OCI-LY3 (cell line): ENCODE measurements around the gene AKIRIN2.

Experiments used
- H2AFZ ChIP-seq: fragments of 200-600, 300-600 bp; shearing (Covaris generic); 2 replicates; pipeline ENCODE4 v1.6.0; 2014; ENCODE audit warnings: antibody characterized with exemption, low read depth, low read length
- H3K27ac ChIP-seq: fragments of 200-600, 300-600 bp; sonication (generic); 2 replicates; pipeline ENCODE4 v1.5.1; 2014; ENCODE audit warnings: mild to moderate bottlenecking, low read length, moderate library complexity, mixed read lengths
- H3K27me3 ChIP-seq: fragments of 200-600, 300-600 bp; sonication (generic); 2 replicates; pipeline ENCODE4 v1.6.1; 2014; ENCODE audit warnings: low read depth, low read length, mixed read lengths
- H3K36me3 ChIP-seq: fragments of 200-600, 300-600 bp; sonication (generic); replicated peaks from 2 replicates; pipeline ENCODE3; 2014; ENCODE audit warnings: low read depth, low read length, mixed read lengths
- H3K4me1 ChIP-seq: fragments of 300-600, 200-600 bp; sonication (generic); 2 replicates; pipeline ENCODE4 v1.6.1; 2014; ENCODE audit warnings: low read length, mixed read lengths
- H3K4me2 ChIP-seq: fragments of 200-600, 300-600 bp; sonication (generic); 2 replicates; pipeline ENCODE4 v1.6.1; 2014; ENCODE audit warnings: low read length, mixed read lengths
- H3K4me3 ChIP-seq: fragments of 300-600, 200-600 bp; sonication (generic); 2 replicates; pipeline ENCODE4 v1.5.1; 2014; ENCODE audit warnings: antibody characterized with exemption, mild to moderate bottlenecking, low read length, moderate library complexity
- H3K79me2 ChIP-seq: fragments of 300-600, 200-600 bp; shearing (Covaris generic); 2 replicates; pipeline ENCODE4 v1.6.1; 2014; ENCODE audit warnings: mild to moderate bottlenecking, low read length, mixed read lengths
- H3K9ac ChIP-seq: fragments of 300-600, 200-600 bp; shearing (Covaris generic); 2 replicates; pipeline ENCODE4 v1.6.0; 2014; ENCODE audit warnings: mild to moderate bottlenecking, low read length, moderate library complexity
- H3K9me3 ChIP-seq: fragments of 200-600, 300-600 bp; shearing (Covaris generic); 2 replicates; pipeline ENCODE4 v1.6.1; 2014; ENCODE audit warnings: low read length, mixed read lengths; ENCODE audit not compliant: insufficient read depth
- H4K20me1 ChIP-seq: fragments of 200-600, 300-600 bp; sonication (generic); 2 replicates; pipeline ENCODE4 v1.6.1; 2016; ENCODE audit warnings: low read length, mixed read lengths; ENCODE audit not compliant: insufficient read depth
- CTCF ChIP-seq: fragments of 200-600, 300-600 bp; sonication (generic); IDR thresholded peaks from 2 replicates; pipeline ENCODE4 v1.5.1; 2014; ENCODE audit warnings: antibody characterized with exemption, low read length, low read depth
- EZH2phosphoT487 ChIP-seq: fragments of 200-600 bp; shearing (Covaris generic); IDR thresholded peaks from 2 replicates; pipeline ENCODE4 v1.6.1; 2018; ENCODE audit warnings: antibody characterized with exemption, mixed run types, low read depth

AKIRIN2 gene

DNA sequence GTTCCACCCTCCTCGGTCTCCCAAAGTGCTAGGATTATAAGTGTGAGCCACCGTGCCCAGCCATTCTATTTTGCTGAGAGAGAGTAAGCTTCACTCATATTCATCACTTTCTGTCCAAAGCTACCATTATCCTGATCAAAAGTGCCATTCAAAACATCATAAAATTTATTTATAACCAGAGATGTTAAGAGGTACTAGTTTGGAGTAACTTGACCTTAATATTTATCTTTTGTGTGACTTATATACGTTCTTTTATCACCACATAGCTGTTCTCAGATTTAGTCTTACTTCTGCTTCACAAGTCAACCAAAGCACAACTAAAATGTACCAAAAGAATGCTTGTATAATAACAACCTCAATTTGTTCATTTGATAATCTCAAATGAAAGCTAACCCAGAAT, 18.1 kb downstream of the AKIRIN2 start:
- Histone ChIP-seq H2AFZ (no peak overlapping the region), H3K36me3 (peaks cover 11% of the 10 kb centered on the region), H3K4me2 (peak overlapping the region; percentile 26; the same call in 1 of the 2 replicates), H3K27ac (no peak overlapping the region), H3K9ac (no peak overlapping the region), H3K4me3 (no peak overlapping the region), H3K79me2 (peaks cover 100% of the 10 kb centered on the region), H4K20me1 (peaks cover 82% of the 10 kb centered on the region), H3K4me1 (peaks cover 33% of the 10 kb centered on the region), H3K27me3 (no peaks in the 10 kb centered on the region), H3K9me3 (no peaks in the 10 kb centered on the region)
- no peak for TF ChIP-seq CTCF

- Histone ChIP-seq H2AFZ (no peak overlapping the region), H3K4me3 (no peak overlapping the region), H3K27ac (no peak overlapping the region), H3K27me3 (no peaks in the 10 kb centered on the region), H3K36me3 (peaks cover 15% of the 10 kb centered on the region), H3K9me3 (no peaks in the 10 kb centered on the region), H4K20me1 (peaks cover 70% of the 10 kb centered on the region), H3K4me1 (peaks cover 36% of the 10 kb centered on the region), H3K9ac (no peak overlapping the region), H3K79me2 (peaks cover 95% of the 10 kb centered on the region), H3K4me2 (no peak overlapping the region)
- TF ChIP-seq CTCF (no peak), EZH2phosphoT487 (no peak)
Measured at GRCh38 chr6:87682310-87682709, 19.7 kb downstream of the AKIRIN2 start.

DNA sequence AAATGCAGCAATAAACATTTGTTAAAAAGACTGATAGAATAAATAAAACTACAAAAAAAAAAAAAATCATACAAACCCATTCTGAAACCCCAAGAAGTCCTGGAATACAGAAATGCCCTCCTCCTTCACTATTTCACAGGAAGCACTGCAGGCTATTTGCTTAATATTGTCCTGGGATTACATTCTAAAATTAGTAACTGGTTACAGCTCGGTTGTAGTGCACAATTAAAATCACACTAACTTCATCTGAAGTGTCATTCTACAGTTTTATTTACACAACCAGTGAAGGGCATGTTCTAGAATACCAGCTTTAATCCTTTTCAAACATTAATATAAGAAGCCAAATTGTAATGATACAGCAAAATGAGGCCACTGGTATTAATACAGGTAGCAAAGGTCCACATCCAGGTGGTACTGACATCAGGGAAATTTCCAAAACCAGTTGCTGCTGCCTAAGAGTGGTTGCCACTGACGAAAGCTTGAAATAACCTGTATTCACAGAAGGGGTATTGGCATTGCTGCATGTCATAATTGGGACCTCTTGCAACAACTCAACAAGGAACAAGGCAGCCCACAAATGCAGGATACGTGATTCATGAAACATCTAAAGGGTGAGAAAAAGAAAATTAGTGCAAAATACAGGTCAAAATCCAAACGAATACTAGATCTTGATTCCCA, 26.9 kb downstream of the AKIRIN2 start:
- H4K20me1 ChIP-seq: peaks cover 10% of the 10 kb centered on the region; the same call in 1 of the 2 replicates
- peaks cover 28% of the 10 kb centered on the region for H3K36me3 ChIP-seq
- H3K4me2 ChIP-seq: no peak overlapping the region
- no peaks in the 10 kb centered on the region for H3K27me3 ChIP-seq
- no peaks in the 10 kb centered on the region for H3K9me3 ChIP-seq
- TF ChIP-seq EZH2phosphoT487 (no peak), CTCF (no peak)
- no peak overlapping the region for H2AFZ ChIP-seq
- H3K4me3 ChIP-seq: no peak overlapping the region
- H3K4me1 ChIP-seq: peaks cover 3% of the 10 kb centered on the region; the same call in 1 of the 2 replicates
- no peak overlapping the region for H3K27ac ChIP-seq
- no peak overlapping the region for H3K9ac ChIP-seq
- H3K79me2 ChIP-seq: peaks cover 30% of the 10 kb centered on the region

- H3K9me3 ChIP-seq: no peaks in the 10 kb centered on the region
- H3K27me3 ChIP-seq: no peaks in the 10 kb centered on the region
- H3K4me2 ChIP-seq: no peak overlapping the region
- no peak overlapping the region for H3K27ac ChIP-seq
- peaks cover 22% of the 10 kb centered on the region for H3K79me2 ChIP-seq
- no peak overlapping the region for H3K4me3 ChIP-seq
- peaks cover 28% of the 10 kb centered on the region for H3K36me3 ChIP-seq
- H2AFZ ChIP-seq: no peak overlapping the region
- TF ChIP-seq CTCF: no peak
- no peak for TF ChIP-seq EZH2phosphoT487
- H3K4me1 ChIP-seq: peaks cover 3% of the 10 kb centered on the region; the same call in 1 of the 2 replicates
- no peak overlapping the region for H3K9ac ChIP-seq
- peaks cover 5% of the 10 kb centered on the region; the same call in 1 of the 2 replicates for H4K20me1 ChIP-seq
Measured at GRCh38 chr6:87674290-87674689, 27.7 kb downstream of the AKIRIN2 start.
